Stimulated activated CD4-positive, alpha-beta T cell treated with anti-CD3 and anti-CD28 coated beads, Interleukin-4, amount 100 ng/mL, for 48 hours (primary cell): ENCODE results near the gene GNG7.
"Not testable (repeated sequence)": the region's sequence is repeated elsewhere in the genome, so short reads cannot be mapped to it uniquely, and the experiment has no call there.

Experiments
- DNase-seq, 2 donors: peaks; one replicate each; pipeline ENCODE4 v3.0.0-alpha.2; 2020; ENCODE audit warnings: low read depth in 2 of 2

The GNG7 gene

GRCh38 chr19:2511570-2511969, 190.9 kb downstream of the GNG7 start:
- no peak for DNase-seq

GRCh38 chr19:2509096-2509495, 193.4 kb downstream of the GNG7 start:
- DNase-seq: no peak

GRCh38 chr19:2507109-2507508, 195.4 kb downstream of the GNG7 start:
- no peak for DNase-seq

- DNase-seq: not testable (repeated sequence)
These were observed 195.8 kb downstream of the GNG7 start for GRCh38 chr19:2506656-2507055.

- DNase-seq: peak; percentile 49 to 50
These were observed 198.9 kb downstream of the GNG7 start for GRCh38 chr19:2503521-2504109.

GRCh38 chr19:2500841-2501261, 201.6 kb downstream of the GNG7 start:
- no peak for DNase-seq

GRCh38 chr19:2500156-2500555, 202.3 kb downstream of the GNG7 start:
- no peak for DNase-seq

GRCh38 chr19:2497186-2497585, 205.3 kb downstream of the GNG7 start:
- no peak for DNase-seq

GRCh38 chr19:2495651-2496316, 206.7 kb downstream of the GNG7 start:
- no peak for DNase-seq

GRCh38 chr19:2495130-2495641, 207.3 kb downstream of the GNG7 start:
- no peak for DNase-seq

GRCh38 chr19:2494447-2495129, 207.9 kb downstream of the GNG7 start:
- DNase-seq: no peak

- DNase-seq: no peak
These were observed 208.4 kb downstream of the GNG7 start for GRCh38 chr19:2494084-2494446.

- not testable (repeated sequence) for DNase-seq
These were observed 209.0 kb downstream of the GNG7 start for GRCh38 chr19:2493448-2493847.

GRCh38 chr19:2492870-2493269, 209.6 kb downstream of the GNG7 start:
- DNase-seq: no peak

GRCh38 chr19:2491130-2491801, 211.2 kb downstream of the GNG7 start:
- DNase-seq: no peak

GRCh38 chr19:2490659-2491058, 211.8 kb downstream of the GNG7 start:
- no peak for DNase-seq

GRCh38 chr19:2488942-2489731, 213.4 kb downstream of the GNG7 start:
- DNase-seq: no peak

GRCh38 chr19:2488405-2488941, 214.0 kb downstream of the GNG7 start:
- DNase-seq: no peak

- DNase-seq: no peak
These were observed 214.7 kb downstream of the GNG7 start for GRCh38 chr19:2487842-2488241.

GRCh38 chr19:2487090-2487489, 215.4 kb downstream of the GNG7 start:
- DNase-seq: no peak

GRCh38 chr19:2485428-2485827, 217.1 kb downstream of the GNG7 start:
- DNase-seq: no peak
